ENCODE measurements around the gene ZNF224. TPM values are rescaled to one million over a fixed set of nuclear protein-coding genes. Genes with fewer than 3 reads are reported as not detected.
A peak's percentile ranks its signal among the peaks of the same experiment; 100 is the strongest.

The ZNF224 gene
- polyA plus RNA-seq, 2 of the 4 experiments (the other 2 are of a cell fraction): 17.0 to 25.0 TPM

- TF ChIP-seq CBX8 (IDR thresholded peaks at IDR 0.05) (no peak), HDAC2 (IDR thresholded peaks at IDR 0.05) (no peak), BHLHE40 (IDR thresholded peaks at IDR 0.05; ENCODE audit: low read depth, low read length) (no peak), EHMT2 (IDR thresholded peaks at IDR 0.05; ENCODE audit: low read depth) (no peak), CEBPB (IDR thresholded peaks at IDR 0.05) (no peak), MAX (IDR thresholded peaks at IDR 0.05) (peak; percentile 89), JUNB (IDR thresholded peaks at IDR 0.05) (no peak), HOXB5 (CRISPR knock-in tag; IDR thresholded peaks at IDR 0.05) (no peak), FOXS1 (CRISPR knock-in tag; IDR thresholded peaks at IDR 0.05) (no peak)
Observed at GRCh38 chr19:44071824-44072542, 22.2 kb upstream of the ZNF224 start, which contains the start of gene ZNF284 (continued).

- peaks cover 76% of the 10 kb centered on the region for H3K9me3 ChIP-seq
- no peak for FAIRE-seq
Observed at GRCh38 chr19:44072543-44073401, 21.4 kb upstream of the ZNF224 start.

GRCh38 chr19:44076325-44076724, 17.8 kb upstream of the ZNF224 start:
- ChIA-PET CTCF (no interaction called here), POLR2A (no interaction called here)
- Histone ChIP-seq H3K4me1 (no peaks in the 10 kb centered on the region), H3K27ac (no peak overlapping the region), H3K4me3 (no peak overlapping the region), H3K4me2 (no peak overlapping the region), H3K9me3 (peaks cover 57% of the 10 kb centered on the region)
- FAIRE-seq: no peak
- no peak for DNase-seq (ENCODE audit: low read depth in 1 of 2, low spot score in 1 of 2)
- WGBS (ENCODE audit: missing lambda C conversion rate): 58% methylated on average over 2 of the region's 2 CpGs
- ATAC-seq: no peak
- TF ChIP-seq FOSB (CRISPR knock-in tag; IDR thresholded peaks at IDR 0.05) (no peak), ZFP36 (IDR thresholded peaks at IDR 0.05; ENCODE audit: borderline replicate concordance, partially characterized antibody) (no peak), RAD21 (conservative IDR thresholded peaks at IDR 0.05 in 1 of 2, IDR thresholded peaks at IDR 0.05 in 1 of 2) (no peak), JUNB (IDR thresholded peaks at IDR 0.05) (no peak), CBX8 (IDR thresholded peaks at IDR 0.05) (no peak), JUN (IDR thresholded peaks at IDR 0.05) (no peak), ZSCAN20 (CRISPR knock-in tag; IDR thresholded peaks at IDR 0.05) (no peak), EHF (CRISPR knock-in tag; IDR thresholded peaks at IDR 0.05) (no peak), ZC3H11A (IDR thresholded peaks at IDR 0.05) (no peak), EHMT2 (IDR thresholded peaks at IDR 0.05; ENCODE audit: low read depth) (no peak), KDM1A (IDR thresholded peaks at IDR 0.05; ENCODE audit: low read depth) (no peak), MAX (IDR thresholded peaks at IDR 0.05) (no peak), HOXB5 (CRISPR knock-in tag; IDR thresholded peaks at IDR 0.05) (no peak), CHD4 (IDR thresholded peaks at IDR 0.05; ENCODE audit: borderline replicate concordance) (no peak), NR3C1 (IDR thresholded peaks at IDR 0.05) (no peak)

More at GRCh38 chr19:44072543-44073401, 21.4 kb upstream of the ZNF224 start:
- DNase-seq (ENCODE audit: low read depth in 1 of 2, low spot score in 1 of 2) (peak in 1 of 2 experiments; percentile 13), ATAC-seq (peak; percentile 40 to 58; a peak in 5 of 6 replicates)
- TF ChIP-seq ELK1 (IDR thresholded peaks at IDR 0.05; ENCODE audit: low read depth, low read length) (no peak), BCL3 (IDR thresholded peaks at IDR 0.05) (no peak), ZFP36 (IDR thresholded peaks at IDR 0.05; ENCODE audit: borderline replicate concordance, partially characterized antibody) (no peak), FOSB (CRISPR knock-in tag; IDR thresholded peaks at IDR 0.05) (no peak), RCOR1 (IDR thresholded peaks at IDR 0.05; ENCODE audit: low read depth, low read length) (no peak), BHLHE40 (IDR thresholded peaks at IDR 0.05; ENCODE audit: low read depth, low read length) (no peak), E2F6 (IDR thresholded peaks at IDR 0.05; ENCODE audit: borderline replicate concordance, low read depth) (no peak), MAFK (IDR thresholded peaks at IDR 0.05; ENCODE audit: partially characterized antibody) (no peak), FOSL2 (IDR thresholded peaks at IDR 0.05) (no peak), FOSL2 (CRISPR knock-in tag; IDR thresholded peaks at IDR 0.05) (no peak)
- H3K4me2 ChIP-seq: peak overlapping the region; percentile 67
- 52% methylated on average over 18 of the region's 18 CpGs for WGBS (ENCODE audit: missing lambda C conversion rate)
- peak overlapping the region; percentile 55 for H3K4me3 ChIP-seq
- peak overlapping the region; percentile 44 to 72; a peak in 4 of 6 replicates for H3K27ac ChIP-seq
- H3K4me1 ChIP-seq: no peaks in the 10 kb centered on the region
- ChIA-PET CTCF (interaction anchor here (1.1 kb wide), 1 partner anchor 179 kb away, joined by 3 read pairs; no protein-coding TSS in a partner anchor), POLR2A (no interaction called here)

Data from A549 (cell line).